ENCODE data around the gene LPP.

LPP gene

GRCh38 chr3:188825901-188826300 lies 671.9 kb downstream of the LPP start:
- TF ChIP-seq, protein P1, sequence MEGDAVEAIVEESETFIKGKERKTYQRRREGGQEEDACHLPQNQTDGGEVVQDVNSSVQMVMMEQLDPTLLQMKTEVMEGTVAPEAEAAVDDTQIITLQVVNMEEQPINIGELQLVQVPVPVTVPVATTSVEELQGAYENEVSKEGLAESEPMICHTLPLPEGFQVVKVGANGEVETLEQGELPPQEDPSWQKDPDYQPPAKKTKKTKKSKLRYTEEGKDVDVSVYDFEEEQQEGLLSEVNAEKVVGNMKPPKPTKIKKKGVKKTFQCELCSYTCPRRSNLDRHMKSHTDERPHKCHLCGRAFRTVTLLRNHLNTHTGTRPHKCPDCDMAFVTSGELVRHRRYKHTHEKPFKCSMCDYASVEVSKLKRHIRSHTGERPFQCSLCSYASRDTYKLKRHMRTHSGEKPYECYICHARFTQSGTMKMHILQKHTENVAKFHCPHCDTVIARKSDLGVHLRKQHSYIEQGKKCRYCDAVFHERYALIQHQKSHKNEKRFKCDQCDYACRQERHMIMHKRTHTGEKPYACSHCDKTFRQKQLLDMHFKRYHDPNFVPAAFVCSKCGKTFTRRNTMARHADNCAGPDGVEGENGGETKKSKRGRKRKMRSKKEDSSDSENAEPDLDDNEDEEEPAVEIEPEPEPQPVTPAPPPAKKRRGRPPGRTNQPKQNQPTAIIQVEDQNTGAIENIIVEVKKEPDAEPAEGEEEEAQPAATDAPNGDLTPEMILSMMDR (IDR thresholded peaks at IDR 0.05; ENCODE audit: low read depth, low read length, missing control alignments) = no peak
- in situ Hi-C loops (cut with HindIII; ENCODE audit: low pct_ligation_motif_present, low sequenced_read_pairs) = no loop called here
- Histone ChIP-seq H3K27me3 (replicated peaks) (no peaks in the 10 kb centered on the region), H3K27ac (no peak overlapping the region), H3K4me3 (ENCODE audit: low read depth, low read length) (no peak overlapping the region), H3K36me3 (replicated peaks) (no peaks in the 10 kb centered on the region)
- DNase-seq = no peak

DNA sequence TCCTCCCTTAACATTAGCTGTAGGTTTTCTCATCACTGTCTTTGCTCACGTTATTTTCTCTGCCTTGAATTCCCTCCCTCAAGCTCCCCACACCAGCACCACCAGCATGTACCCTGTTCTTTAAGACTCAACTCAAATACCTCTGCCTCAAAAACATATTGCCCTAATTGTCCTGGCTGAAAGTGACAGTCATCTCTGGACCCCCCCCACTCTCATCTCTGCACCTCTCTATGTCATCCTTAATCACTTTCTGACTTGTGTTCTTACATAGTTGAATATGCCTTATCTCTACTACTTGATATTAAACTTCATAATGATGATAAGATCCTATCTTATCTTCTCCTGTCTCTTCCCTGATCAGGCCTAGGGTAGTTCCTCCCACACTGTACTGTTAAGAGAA lies 672.6 kb downstream of the LPP start:
- no peak overlapping the region for H3K27ac ChIP-seq
- no peaks in the 10 kb centered on the region for H3K36me3 ChIP-seq (replicated peaks)
- in situ Hi-C loops (cut with HindIII; ENCODE audit: low pct_ligation_motif_present, low sequenced_read_pairs) = no loop called here
- TF ChIP-seq, protein P1 (IDR thresholded peaks at IDR 0.05; ENCODE audit: low read depth, low read length, missing control alignments) = no peak
- no peaks in the 10 kb centered on the region for H3K27me3 ChIP-seq (replicated peaks)
- no peak overlapping the region for H3K4me3 ChIP-seq (ENCODE audit: low read depth, low read length)
- no peak for DNase-seq

DNA sequence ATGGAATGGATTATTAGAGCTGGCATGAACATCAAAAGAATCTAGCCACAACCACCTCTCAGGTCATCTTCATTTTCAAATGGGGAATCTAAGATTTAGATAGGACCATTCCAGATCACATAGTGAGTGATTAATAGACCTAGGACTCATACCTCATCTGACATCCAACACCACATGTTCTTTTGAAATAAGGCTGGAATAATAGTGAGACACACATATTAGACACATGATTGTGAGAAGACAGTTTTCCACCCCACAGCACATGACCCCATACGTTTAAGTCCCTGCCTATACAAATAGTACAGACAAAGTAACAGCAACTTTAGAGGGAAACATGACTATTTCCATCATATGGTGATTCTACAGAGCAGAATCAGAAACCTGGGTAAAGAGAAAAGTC lies 673.1 kb downstream of the LPP start:
- no peak for DNase-seq
- H3K27me3 ChIP-seq (replicated peaks) = no peaks in the 10 kb centered on the region
- TF ChIP-seq, protein P1 (IDR thresholded peaks at IDR 0.05; ENCODE audit: low read depth, low read length, missing control alignments) = no peak
- no peak overlapping the region for H3K4me3 ChIP-seq (ENCODE audit: low read depth, low read length)
- in situ Hi-C loops (cut with HindIII; ENCODE audit: low pct_ligation_motif_present, low sequenced_read_pairs) = no loop called here
- no peaks in the 10 kb centered on the region for H3K36me3 ChIP-seq (replicated peaks)
- H3K27ac ChIP-seq = no peak overlapping the region

- in situ Hi-C loops (cut with HindIII; ENCODE audit: low pct_ligation_motif_present, low sequenced_read_pairs) = no loop called here
- TF ChIP-seq, protein P1 (IDR thresholded peaks at IDR 0.05; ENCODE audit: low read depth, low read length, missing control alignments) = no peak
- H3K4me3 ChIP-seq (ENCODE audit: low read depth, low read length) = no peak overlapping the region
- DNase-seq = no peak
- no peaks in the 10 kb centered on the region for H3K36me3 ChIP-seq (replicated peaks)
- H3K27ac ChIP-seq = no peak overlapping the region
- no peaks in the 10 kb centered on the region for H3K27me3 ChIP-seq (replicated peaks)
Observed at GRCh38 chr3:188827576-188827975, 673.6 kb downstream of the LPP start.

GRCh38 chr3:188829130-188829529 lies 675.2 kb downstream of the LPP start:
- no peak for DNase-seq
- in situ Hi-C loops (cut with HindIII; ENCODE audit: low pct_ligation_motif_present, low sequenced_read_pairs) = no loop called here
- H3K36me3 ChIP-seq (replicated peaks) = no peaks in the 10 kb centered on the region
- no peak overlapping the region for H3K27ac ChIP-seq
- no peak overlapping the region for H3K4me3 ChIP-seq (ENCODE audit: low read depth, low read length)
- TF ChIP-seq, protein P1 (IDR thresholded peaks at IDR 0.05; ENCODE audit: low read depth, low read length, missing control alignments) = no peak
- H3K27me3 ChIP-seq (replicated peaks) = no peaks in the 10 kb centered on the region

DNA sequence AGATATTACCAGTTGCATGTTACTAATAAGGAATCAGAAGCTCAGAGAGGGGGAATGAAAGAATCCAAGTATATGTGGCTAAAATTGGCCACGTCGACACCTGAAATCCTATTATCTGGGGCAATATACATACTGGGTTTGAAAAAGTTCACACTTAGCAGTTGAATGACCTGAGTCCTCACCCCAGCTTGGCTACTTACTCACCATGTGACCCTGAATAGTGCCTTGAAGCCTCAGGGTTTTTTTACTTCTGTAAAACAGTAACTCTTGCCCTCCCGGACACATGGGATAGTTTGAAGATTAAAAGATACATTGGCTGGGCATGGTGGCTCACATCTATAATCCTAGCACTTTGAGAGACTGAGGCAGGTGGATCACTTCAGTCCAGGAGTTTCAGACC lies 675.6 kb downstream of the LPP start:
- Histone ChIP-seq H3K27me3 (replicated peaks) (no peaks in the 10 kb centered on the region), H3K4me3 (ENCODE audit: low read depth, low read length) (no peak overlapping the region), H3K27ac (no peak overlapping the region), H3K36me3 (replicated peaks) (no peaks in the 10 kb centered on the region)
- TF ChIP-seq, protein P1 (IDR thresholded peaks at IDR 0.05; ENCODE audit: low read depth, low read length, missing control alignments) = no peak
- DNase-seq = no peak
- in situ Hi-C loops (cut with HindIII; ENCODE audit: low pct_ligation_motif_present, low sequenced_read_pairs) = no loop called here
